GM12873 (cell line): ENCODE measurements around the gene PERM1.

Source experiments
- CTCF ChIP-seq: IDR thresholded peaks from 2 replicates; pipeline ENCODE4 v1.5.1; 2012; ENCODE audit warnings: low read depth, mild to moderate bottlenecking, moderate library complexity, low read length, control low read depth; ENCODE audit not compliant: insufficient read depth; ENCODE audit errors: missing control alignments

The PERM1 gene

GRCh38 chr1:1023700-1024099, 41.8 kb upstream of the PERM1 start:
- TF ChIP-seq CTCF, result no peak

GRCh38 chr1:1022302-1023009, 40.6 kb upstream of the PERM1 start:
- no peak for TF ChIP-seq CTCF

GRCh38 chr1:1021920-1022259, 40.0 kb upstream of the PERM1 start:
- TF ChIP-seq CTCF, result no peak

- TF ChIP-seq CTCF, result no peak
These were observed 39.4 kb upstream of the PERM1 start for GRCh38 chr1:1021010-1021919.

- no peak for TF ChIP-seq CTCF
These were observed 38.6 kb upstream of the PERM1 start for GRCh38 chr1:1020415-1021009.

GRCh38 chr1:1020000-1020404, 38.1 kb upstream of the PERM1 start, which contains the start of gene AGRN:
Gene AGRN, plus strand, starts transcription at chr1:1020120. Its CDS starts 53 bp downstream, at chr1:1020173.
- TF ChIP-seq CTCF, result no peak
